ENCODE measurements around the gene PRSS36.
"Not testable (repeated sequence)": the region's sequence is repeated elsewhere in the genome, so short reads cannot be mapped to it uniquely, and the experiment has no call there.

The PRSS36 gene

GRCh38 chr16:31106509-31107464, 43.1 kb downstream of the PRSS36 start:
- in situ Hi-C loops (cut with HindIII; ENCODE audit: low sequenced_read_pairs) = no loop called here

- in situ Hi-C loops (cut with HindIII; ENCODE audit: low sequenced_read_pairs) = no loop called here
Measured at GRCh38 chr16:31105677-31106213, 44.1 kb downstream of the PRSS36 start.

GRCh38 chr16:31100876-31101641, 48.8 kb downstream of the PRSS36 start:
- in situ Hi-C loops (cut with HindIII; ENCODE audit: low sequenced_read_pairs) = not testable (repeated sequence)

GRCh38 chr16:31099860-31100638, 49.8 kb downstream of the PRSS36 start:
- in situ Hi-C loops (cut with HindIII; ENCODE audit: low sequenced_read_pairs) = no loop called here

- in situ Hi-C loops (cut with HindIII; ENCODE audit: low sequenced_read_pairs) = no loop called here
Measured at GRCh38 chr16:31094424-31095120, 55.3 kb downstream of the PRSS36 start, which contains the start of gene VKORC1. VKORC1 (minus strand) TSS chr16:31094797; CDS start chr16:31094729, 68 bp downstream.

GRCh38 chr16:31094088-31094423, 55.8 kb downstream of the PRSS36 start:
- in situ Hi-C loops (cut with HindIII; ENCODE audit: low sequenced_read_pairs) = no loop called here

- in situ Hi-C loops (cut with HindIII; ENCODE audit: low sequenced_read_pairs) = no loop called here
Measured at GRCh38 chr16:31093132-31093703, 56.6 kb downstream of the PRSS36 start.

- in situ Hi-C loops (cut with HindIII; ENCODE audit: low sequenced_read_pairs) = no loop called here
Measured at GRCh38 chr16:31092330-31092729, 57.5 kb downstream of the PRSS36 start.

GRCh38 chr16:31090540-31090939, 59.3 kb downstream of the PRSS36 start:
- in situ Hi-C loops (cut with HindIII; ENCODE audit: low sequenced_read_pairs) = no loop called here

GRCh38 chr16:31089199-31089598, 60.7 kb downstream of the PRSS36 start:
- in situ Hi-C loops (cut with HindIII; ENCODE audit: low sequenced_read_pairs) = no loop called here
